ENCODE measurements around the gene BNC2. TPM values are rescaled to one million over a fixed set of nuclear protein-coding genes. Genes with fewer than 3 reads are reported as not detected.

Gene BNC2
- total RNA-seq, 1 experiment from 2014 or later = 43.6 TPM

DNA sequence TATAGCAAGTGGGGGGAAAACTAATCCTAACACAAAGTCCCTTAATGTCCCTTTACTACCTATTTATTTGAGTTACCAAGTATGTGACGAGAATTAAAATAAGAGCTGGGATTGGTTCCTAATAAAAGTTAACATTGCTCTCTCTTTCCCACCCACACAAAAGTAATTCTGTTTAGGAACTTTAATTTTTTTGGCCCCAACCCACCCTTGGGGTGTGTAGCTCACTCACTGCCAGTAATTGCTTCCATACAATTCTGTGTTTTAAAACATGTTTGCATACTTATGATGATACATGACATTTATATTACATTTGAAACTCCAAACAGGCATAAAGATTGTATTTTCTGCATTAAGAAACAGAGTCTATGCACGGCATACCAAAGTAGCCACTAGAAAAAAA lies 106.5 kb downstream of the BNC2 start:
- H3K79me1 ChIP-seq (ENCODE audit: insufficient read depth, low read depth, low read length, poor library complexity, severe bottlenecking) = no peaks in the 10 kb centered on the region
- peaks cover 0 to 15% (median 8%) of the 10 kb centered on the region in 3 experiments; a peak in 6 of 7 replicates for H3K36me3 Mint-ChIP-seq (ENCODE audit: insufficient read depth in 1 of 3, low read depth in 3 of 3)
- H2BK5ac ChIP-seq (ENCODE audit: insufficient read length, low read length) = no peak overlapping the region
- H3K4me3 Mint-ChIP-seq = no peak overlapping the region
- H2AK5ac ChIP-seq (ENCODE audit: insufficient read length, low read length) = no peak overlapping the region
- no peak overlapping the region for H3K23ac ChIP-seq (ENCODE audit: insufficient read length, low read depth, low read length)
- no peak overlapping the region for H4K91ac ChIP-seq (ENCODE audit: insufficient read length, low read depth, low read length)
- H3K4me1 Mint-ChIP-seq = peaks cover 31 to 32% of the 10 kb centered on the region in 2 experiments
- no peaks in the 10 kb centered on the region for H3K79me2 ChIP-seq (ENCODE audit: insufficient read depth, low read length)
- no peaks in the 10 kb centered on the region for H4K20me1 ChIP-seq (ENCODE audit: control insufficient read depth, insufficient read depth, insufficient read length)
- no peaks in the 10 kb centered on the region for H3K9me3 ChIP-seq (ENCODE audit: control insufficient read depth, low read depth, low read length)
- TF ChIP-seq CTCF (conservative IDR thresholded peaks at IDR 0.05) = no peak
- H2BK12ac ChIP-seq (ENCODE audit: insufficient read length, low read depth, low read length) = no peak overlapping the region
- H3K27ac Mint-ChIP-seq = no peak overlapping the region; a peak in 1 of 7 replicates
- H3T11ph ChIP-seq (ENCODE audit: low read length) = no peak overlapping the region
- no peak overlapping the region for H3K27ac ChIP-seq (ENCODE audit: insufficient read length, low read depth, low read length)
- H3K4me2 ChIP-seq (ENCODE audit: insufficient read depth, insufficient read length, low read length) = no peak overlapping the region
- H3K27me3 ChIP-seq (ENCODE audit: insufficient read depth, low read length) = no peaks in the 10 kb centered on the region
- H4K8ac ChIP-seq (replicated peaks; ENCODE audit: insufficient read length, low read depth, low read length) = no peak overlapping the region
- no CpG with 5 or more reads among the region's 2 CpGs for WGBS (ENCODE audit: extremely low coverage, insufficient read length, low lambda C conversion rate)
- H3K4me1 ChIP-seq (ENCODE audit: insufficient read depth, low read length) = no peaks in the 10 kb centered on the region
- no peak overlapping the region for H3K4ac ChIP-seq (ENCODE audit: low read depth, low read length)
- no peaks in the 10 kb centered on the region for H3K27me3 Mint-ChIP-seq (ENCODE audit: low read depth)
- no peak overlapping the region for H2BK20ac ChIP-seq (ENCODE audit: low read depth, low read length, poor library complexity, severe bottlenecking)
- H4K5ac ChIP-seq (ENCODE audit: insufficient read length, low read depth, low read length) = no peak overlapping the region
- H3K23me2 ChIP-seq (ENCODE audit: insufficient read length, low read depth, low read length, poor library complexity, severe bottlenecking) = no peaks in the 10 kb centered on the region
- no peak overlapping the region for H2AFZ ChIP-seq (ENCODE audit: low read length)
- peaks cover 0 to 2% of the 10 kb centered on the region in 2 experiments; a peak in 3 of 5 replicates for H3K9me3 Mint-ChIP-seq
- H3K14ac ChIP-seq (ENCODE audit: insufficient read depth, low read length) = no peak overlapping the region
- H2BK15ac ChIP-seq (ENCODE audit: low read depth, low read length) = no peak overlapping the region
- no peak overlapping the region for H3K9ac ChIP-seq (ENCODE audit: extremely low read depth, insufficient read length, low read length)
- H3K56ac ChIP-seq (ENCODE audit: insufficient read length, low read depth, low read length) = no peak overlapping the region
- DNase-seq = no peak
- H2BK120ac ChIP-seq (ENCODE audit: low read depth, low read length, poor library complexity, severe bottlenecking) = no peak overlapping the region
- H3K18ac ChIP-seq (ENCODE audit: insufficient read length, low read depth, low read length) = no peak overlapping the region

Measured in H9 (cell line).